Measurements from ENCODE around the gene GPR148. TPM values are rescaled to one million over a fixed set of nuclear protein-coding genes. Genes with fewer than 3 reads are reported as not detected.
A peak's percentile ranks its signal among the peaks of the same experiment; 100 is the strongest.

The GPR148 gene
- total RNA-seq, 4 donors from 2014 or later = not detected

GRCh38 chr2:130776550-130776949 lies 47.7 kb downstream of the GPR148 start:
- no peaks in the 10 kb centered on the region for H3K36me3 ChIP-seq
- no peak overlapping the region for H3K4me3 ChIP-seq
- TF ChIP-seq POLR2A (IDR thresholded peaks at IDR 0.05) = no peak
- peak in 1 of 6 experiments; percentile 20 for TF ChIP-seq CTCF (IDR thresholded peaks at IDR 0.05)
- H3K27me3 ChIP-seq = no peaks in the 10 kb centered on the region
- H3K27ac ChIP-seq = no peak overlapping the region
- H3K4me1 ChIP-seq = no peaks in the 10 kb centered on the region
- DNase-seq = no peak
- no peaks in the 10 kb centered on the region for H3K9me3 ChIP-seq

- Histone ChIP-seq H3K4me1 (no peaks in the 10 kb centered on the region), H3K4me3 (no peak overlapping the region), H3K27ac (no peak overlapping the region), H3K9me3 (no peaks in the 10 kb centered on the region), H3K27me3 (no peaks in the 10 kb centered on the region), H3K36me3 (no peaks in the 10 kb centered on the region)
- no peak for TF ChIP-seq CTCF (IDR thresholded peaks at IDR 0.05)
- no peak for DNase-seq
Measured at GRCh38 chr2:130778781-130779180, 49.9 kb downstream of the GPR148 start.

Other genes with a start within 250 kb of the GPR148 start
- gene POTEI, start 219.7 kb upstream of the GPR148 start, total RNA-seq = under 1 TPM in 1 of 4 donors, not detected in 3; 0.53 TPM
- not detected for gene CFC1B, start 207.8 kb upstream of the GPR148 start, total RNA-seq
- gene CFC1, start 129.5 kb upstream of the GPR148 start, total RNA-seq = not detected
- 1 to 10 TPM in 1 of 4 donors, not detected in 3; 1.7 TPM for gene POTEJ, start 117.6 kb upstream of the GPR148 start, total RNA-seq
- 1 to 10 TPM in 1 of 4 donors, under 1 TPM in 2, not detected in 1; 0.13 to 1.1 (median 0.70) TPM for gene AMER3, start 26.5 kb downstream of the GPR148 start, total RNA-seq
- gene ARHGEF4, start 107.8 kb downstream of the GPR148 start, total RNA-seq = 10 to 100 TPM in 1 of 4 donors, 1 to 10 TPM in 3; 1.1 to 10.7 (median 1.6) TPM